Endothelial cell of umbilical vein (primary cell): Measurements from ENCODE around the gene IL4R.

Experiments
- CTCF ChIP-seq, 2 donors: IDR thresholded peaks; 1 replicate in 1 of 2; 2 replicates in 1 of 2; pipeline ENCODE4 v1.5.1; 2011; ENCODE audit warnings: low read length in 2 of 2, mild to moderate bottlenecking in 2 of 2, moderate library complexity in 2 of 2, control low read depth in 1 of 2, inconsistent platforms in 1 of 2, low read depth in 1 of 2; ENCODE audit not compliant: insufficient read depth in 1 of 2; ENCODE audit errors: extremely low read depth in 1 of 2
- EZH2 ChIP-seq: IDR thresholded peaks from 2 replicates; pipeline ENCODE4 v1.6.1; 2012; ENCODE audit warnings: borderline replicate concordance, low read depth, mild to moderate bottlenecking, moderate library complexity, low read length, inconsistent platforms; ENCODE audit not compliant: severe bottlenecking
- GATA2 ChIP-seq: IDR thresholded peaks from 2 replicates; pipeline ENCODE4 v1.7.0; 2011; ENCODE audit warnings: low read depth, mild to moderate bottlenecking, moderate library complexity, mixed read lengths, low read length; ENCODE audit not compliant: insufficient read length, insufficient read depth
- JUN ChIP-seq: IDR thresholded peaks from 2 replicates; pipeline ENCODE4 v1.6.1; 2011; ENCODE audit warnings: borderline replicate concordance, low read depth; ENCODE audit not compliant: insufficient read length, insufficient read depth
- MAX ChIP-seq: IDR thresholded peaks from 2 replicates; pipeline ENCODE4 v1.6.1; 2011; ENCODE audit not compliant: insufficient read depth, insufficient read length
- MYC ChIP-seq: IDR thresholded peaks from one replicate; pipeline ENCODE4 v1.6.1; 2011; ENCODE audit warnings: mild to moderate bottlenecking, low read depth, low read length
- POLR2A ChIP-seq: IDR thresholded peaks from 2 replicates; pipeline ENCODE4 v1.6.1; 2012; ENCODE audit warnings: low read depth, mild to moderate bottlenecking, control low read depth, low read length
- POLR2AphosphoS5 ChIP-seq: IDR thresholded peaks from 2 replicates; pipeline ENCODE4 v1.6.1; 2012; ENCODE audit warnings: low read depth, mild to moderate bottlenecking, control low read depth, low read length, moderate library complexity; ENCODE audit not compliant: insufficient read depth

- TF ChIP-seq CTCF (IDR thresholded peaks at IDR 0.05; ENCODE audit: extremely low read depth in 1 of 2, insufficient read depth in 1 of 2, low read depth in 1 of 2, low read length in 2 of 2) = no peak
- no peak for TF ChIP-seq POLR2AphosphoS5
- TF ChIP-seq MAX = no peak
- TF ChIP-seq GATA2 = no peak
- TF ChIP-seq POLR2A = no peak
- TF ChIP-seq EZH2 = no peak
- no peak for TF ChIP-seq JUN
- no peak for TF ChIP-seq MYC
Measured at GRCh38 chr16:27334838-27335237, 21.1 kb downstream of the IL4R start.
